HEK293 (cell line): ENCODE measurements around the gene GMPR2.

ENCODE experiments used
- CTCF ChIA-PET: fragments of 350-600 bp; formaldehyde crosslinking; extraction: SDS; loops from one replicate; lab custom pipeline; 2021; ENCODE audit warnings: antibody characterized with exemption; lab: Yijun Ruan, JAX
- POLR2A ChIA-PET: fragments of 300-600 bp; formaldehyde crosslinking; extraction: SDS; loops from one replicate; lab custom pipeline; 2020; ENCODE audit warnings: antibody characterized with exemption, inconsistent platforms; lab: Yijun Ruan, JAX
- H3K27ac ChIP-seq: fragments of 200-500 bp; sonication (Bioruptor generic); 2 replicates; pipeline ENCODE4 v1.5.1; 2014; ENCODE audit warnings: low read depth, low read length, control low read depth, inconsistent platforms; ENCODE audit errors: extremely low read depth
- H3K36me3 ChIP-seq, 2 experiments: fragments of 200-500 bp in 1 of 2; sonication (Bioruptor generic) in 1 of 2; 1 replicate in 1 of 2; 2 replicates in 1 of 2; pipeline ENCODE4 v1.5.1; 2014 to 2017; ENCODE audit warnings: inconsistent platforms in 2 of 2, low read length in 2 of 2; ENCODE audit not compliant: control insufficient read depth in 2 of 2, insufficient read depth in 1 of 2
- H3K4me1 ChIP-seq: fragments of 200-500 bp; sonication (Bioruptor generic); 2 replicates; pipeline ENCODE4 v1.5.1; 2014; ENCODE audit warnings: mild to moderate bottlenecking, low read length, inconsistent platforms; ENCODE audit not compliant: control insufficient read depth, insufficient read depth
- H3K4me3 ChIP-seq: 2 replicates; pipeline ENCODE4 v1.5.1; 2011; ENCODE audit warnings: low read depth, mild to moderate bottlenecking, control low read depth, low read length, moderate library complexity
- H3K9me3 ChIP-seq: fragments of 200-500 bp; sonication (Bioruptor generic); 2 replicates; pipeline ENCODE4 v1.5.1; 2014; ENCODE audit warnings: low read depth, low read length, inconsistent platforms; ENCODE audit not compliant: control insufficient read depth, insufficient read depth
- BCL11A ChIP-seq: fragments of 450-650 bp; formaldehyde crosslinking; IDR thresholded peaks from 2 replicates; pipeline ENCODE4 v1.5.1; 2016; ENCODE audit warnings: low read depth, missing biosample characterization, missing genetic modification characterization
- SALL2 ChIP-seq: fragments of 450-650 bp; formaldehyde crosslinking; IDR thresholded peaks from 2 replicates; pipeline ENCODE4 v1.5.0; 2017; ENCODE audit warnings: missing biosample characterization, mild to moderate bottlenecking, missing genetic modification characterization, borderline replicate concordance
- SCRT1 ChIP-seq: fragments of 450-650 bp; formaldehyde crosslinking; IDR thresholded peaks from 2 replicates; pipeline ENCODE4 v1.5.1; 2016; ENCODE audit warnings: missing biosample characterization, missing genetic modification characterization, borderline replicate concordance
- SP2 ChIP-seq: fragments of 450-650 bp; formaldehyde crosslinking; IDR thresholded peaks from 2 replicates; pipeline ENCODE4 v1.5.1; 2016; ENCODE audit warnings: missing biosample characterization, missing genetic modification characterization
- ZBTB20 ChIP-seq: fragments of 450-650 bp; formaldehyde crosslinking; IDR thresholded peaks from 2 replicates; pipeline ENCODE4 v1.5.1; 2016; ENCODE audit warnings: missing biosample characterization, missing genetic modification characterization
- ZNF132 ChIP-seq: fragments of 450-650 bp; formaldehyde crosslinking; IDR thresholded peaks from 2 replicates; pipeline ENCODE4 v1.5.1; 2017; ENCODE audit warnings: missing biosample characterization, missing genetic modification characterization, borderline replicate concordance
- ZNF24 ChIP-seq: fragments of 450-650 bp; formaldehyde crosslinking; IDR thresholded peaks from 2 replicates; pipeline ENCODE4 v1.5.1; 2016; ENCODE audit warnings: missing biosample characterization, missing genetic modification characterization
- ZNF518A ChIP-seq: fragments of 450-650 bp; formaldehyde crosslinking; conservative IDR thresholded peaks from 2 replicates; pipeline ENCODE4 v1.5.1; 2016; ENCODE audit warnings: low read depth, missing biosample characterization, missing genetic modification characterization
- ZNF529 ChIP-seq: fragments of 450-650 bp; formaldehyde crosslinking; IDR thresholded peaks from 2 replicates; pipeline ENCODE4 v1.5.1; 2017; ENCODE audit warnings: missing genetic modification characterization, missing biosample characterization; ENCODE audit not compliant: insufficient replicate concordance
- ZNF692 ChIP-seq: fragments of 450-650 bp; formaldehyde crosslinking; IDR thresholded peaks from 2 replicates; pipeline ENCODE4 v1.5.1; 2016; ENCODE audit warnings: missing biosample characterization, missing genetic modification characterization
- ZNF704 ChIP-seq: fragments of 450-650 bp; formaldehyde crosslinking; IDR thresholded peaks from 2 replicates; pipeline ENCODE4 v1.5.1; 2016; ENCODE audit warnings: missing biosample characterization, missing genetic modification characterization
- ZNF785 ChIP-seq: fragments of 450-650 bp; formaldehyde crosslinking; IDR thresholded peaks from 2 replicates; pipeline ENCODE4 v1.5.1; 2016; ENCODE audit warnings: missing biosample characterization, missing genetic modification characterization
- ZNF843 ChIP-seq: fragments of 450-650 bp; formaldehyde crosslinking; IDR thresholded peaks from 2 replicates; pipeline ENCODE4 v1.5.1; 2016; ENCODE audit warnings: missing biosample characterization, missing genetic modification characterization
- TF ChIP-seq, protein P1 (sequence below): fragments of 450-650 bp; formaldehyde crosslinking; IDR thresholded peaks from 2 replicates; pipeline ENCODE4 v1.5.1; 2016; ENCODE audit warnings: missing biosample characterization, missing genetic modification characterization, borderline replicate concordance

GMPR2 gene

DNA sequence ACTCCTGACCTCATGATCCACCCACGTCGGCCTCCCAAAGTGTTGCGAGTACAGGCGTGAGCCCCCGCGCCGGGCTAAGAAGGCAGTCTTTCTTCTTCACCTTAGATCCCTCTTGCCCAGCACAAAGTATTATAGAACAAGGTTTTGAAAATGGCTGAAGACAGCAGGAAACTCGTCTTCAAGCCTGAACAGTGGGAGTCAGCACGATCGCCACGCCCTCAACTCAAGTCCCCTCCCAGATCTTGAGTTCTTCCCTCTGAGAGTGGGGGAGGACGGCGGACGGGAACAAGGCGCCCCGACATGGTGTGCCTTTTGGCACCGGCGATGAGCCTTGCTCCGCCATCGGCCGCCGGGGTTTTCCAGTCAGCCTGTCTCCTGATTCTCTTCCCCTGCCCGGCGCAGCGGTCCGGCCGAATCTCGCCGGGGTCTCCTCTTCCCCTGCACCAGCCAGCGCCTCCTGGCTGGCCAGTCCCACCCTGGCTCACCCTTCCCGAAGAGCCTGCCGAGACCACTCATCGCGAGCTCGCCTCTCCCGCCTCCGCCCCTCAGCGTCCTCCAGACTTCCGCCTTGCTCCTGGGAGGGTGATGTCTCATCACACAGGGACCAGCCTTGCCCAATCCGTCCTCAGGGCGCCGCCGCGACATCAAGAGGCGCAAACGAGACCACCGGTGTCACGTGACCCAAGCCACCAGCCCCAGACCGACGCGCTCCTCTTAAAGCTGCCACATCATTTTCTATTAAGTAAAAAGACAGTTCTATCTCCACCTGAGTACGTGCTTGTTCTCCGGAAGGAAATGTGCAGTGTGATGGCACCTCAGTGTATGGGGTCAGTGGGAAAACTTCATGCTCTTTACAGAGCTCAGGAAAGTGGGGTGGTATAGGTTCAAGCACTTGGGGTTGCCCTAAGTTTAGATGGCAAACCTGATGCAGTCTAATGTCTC lies 19.5 kb upstream of the GMPR2 start, which contains the start of gene CHMP4A (continued):
- TF ChIP-seq SCRT1 (tag by site-specific recombination) (no peak), ZNF132 (tag by site-specific recombination) (no peak), ZNF785 (tag by site-specific recombination) (0 out of 2 replicates have a peak, but pooled peaks have one; percentile 31), SP2 (tag by site-specific recombination) (peak; percentile 93)
- TF ChIP-seq, all 188 proteins: peak for 65

DNA sequence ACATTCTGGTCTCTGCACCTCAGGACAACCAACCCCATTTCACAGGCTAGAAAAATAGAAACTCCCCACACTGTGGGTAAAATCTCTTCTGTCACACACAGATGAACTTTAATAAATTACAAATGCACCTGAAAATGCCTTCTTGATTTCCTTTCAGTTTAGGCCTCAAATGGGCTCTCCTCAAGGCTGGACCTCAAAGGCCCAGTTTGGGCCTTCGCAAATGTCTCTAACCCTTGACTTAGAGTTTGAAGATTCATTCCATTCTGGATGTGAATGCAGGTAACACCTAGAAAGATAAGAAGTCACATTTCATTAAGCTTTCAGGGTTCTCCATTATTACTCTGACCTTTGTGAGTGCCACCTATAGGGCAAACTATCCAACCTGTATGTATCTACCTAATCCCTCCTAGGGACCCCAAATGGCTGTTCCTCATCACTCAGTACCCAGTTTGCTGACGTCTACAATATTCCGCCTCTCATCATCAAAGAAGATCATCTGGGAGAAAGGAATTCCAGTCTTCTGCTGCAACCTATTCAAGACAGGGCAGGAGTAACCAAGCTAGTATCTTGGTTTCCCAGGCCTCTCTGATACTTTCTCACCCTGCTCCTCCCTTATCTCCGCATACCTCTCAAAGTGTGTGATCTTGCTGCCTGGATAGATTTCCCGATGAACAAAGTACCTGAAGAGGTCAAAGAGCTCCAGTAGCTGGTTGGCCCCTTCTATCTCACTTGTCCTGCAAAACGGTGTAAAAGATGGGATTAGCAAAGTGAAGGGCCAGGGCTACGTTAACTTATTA lies 18.7 kb upstream of the GMPR2 start:
- TF ChIP-seq ZNF692 (tag by site-specific recombination) (no peak), ZNF843 (tag by site-specific recombination) (no peak), ZNF24 (tag by site-specific recombination) (no peak), ZNF518A (tag by site-specific recombination) (no peak), ZBTB20 (tag by site-specific recombination) (no peak), ZNF529 (tag by site-specific recombination) (no peak), SALL2 (no peak), BCL11A (tag by site-specific recombination) (no peak), ZNF704 (no peak)
- TF ChIP-seq, protein P1, sequence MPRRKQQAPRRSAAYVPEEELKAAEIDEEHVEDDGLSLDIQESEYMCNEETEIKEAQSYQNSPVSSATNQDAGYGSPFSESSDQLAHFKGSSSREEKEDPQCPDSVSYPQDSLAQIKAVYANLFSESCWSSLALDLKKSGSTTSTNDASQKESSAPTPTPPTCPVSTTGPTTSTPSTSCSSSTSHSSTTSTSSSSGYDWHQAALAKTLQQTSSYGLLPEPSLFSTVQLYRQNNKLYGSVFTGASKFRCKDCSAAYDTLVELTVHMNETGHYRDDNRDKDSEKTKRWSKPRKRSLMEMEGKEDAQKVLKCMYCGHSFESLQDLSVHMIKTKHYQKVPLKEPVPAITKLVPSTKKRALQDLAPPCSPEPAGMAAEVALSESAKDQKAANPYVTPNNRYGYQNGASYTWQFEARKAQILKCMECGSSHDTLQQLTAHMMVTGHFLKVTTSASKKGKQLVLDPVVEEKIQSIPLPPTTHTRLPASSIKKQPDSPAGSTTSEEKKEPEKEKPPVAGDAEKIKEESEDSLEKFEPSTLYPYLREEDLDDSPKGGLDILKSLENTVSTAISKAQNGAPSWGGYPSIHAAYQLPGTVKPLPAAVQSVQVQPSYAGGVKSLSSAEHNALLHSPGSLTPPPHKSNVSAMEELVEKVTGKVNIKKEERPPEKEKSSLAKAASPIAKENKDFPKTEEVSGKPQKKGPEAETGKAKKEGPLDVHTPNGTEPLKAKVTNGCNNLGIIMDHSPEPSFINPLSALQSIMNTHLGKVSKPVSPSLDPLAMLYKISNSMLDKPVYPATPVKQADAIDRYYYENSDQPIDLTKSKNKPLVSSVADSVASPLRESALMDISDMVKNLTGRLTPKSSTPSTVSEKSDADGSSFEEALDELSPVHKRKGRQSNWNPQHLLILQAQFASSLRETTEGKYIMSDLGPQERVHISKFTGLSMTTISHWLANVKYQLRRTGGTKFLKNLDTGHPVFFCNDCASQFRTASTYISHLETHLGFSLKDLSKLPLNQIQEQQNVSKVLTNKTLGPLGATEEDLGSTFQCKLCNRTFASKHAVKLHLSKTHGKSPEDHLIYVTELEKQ (tag by site-specific recombination) = no peak
- TF ChIP-seq, all 188 proteins: peak for 0
- peak overlapping the region; percentile 26; the same call in 1 of the 2 replicates for H3K4me3 ChIP-seq
- H3K27ac ChIP-seq = peak overlapping the region; percentile 94
- ChIA-PET POLR2A (interaction anchor here (0.8 to 4.3 kb wide), 17 partner anchors 9 to 99 kb away, joined by 3 to 43 read pairs (median 5); partner anchors contain the start of genes DCAF11, EMC9, IPO4 and IRF9), CTCF (interaction anchor here (0.6 to 1.6 kb wide), 9 partner anchors 9 to 913 kb away, joined by 3 to 4 read pairs (median 3); no protein-coding TSS in a partner anchor)
- H3K4me1 ChIP-seq = no peaks in the 10 kb centered on the region
- H3K9me3 ChIP-seq = no peaks in the 10 kb centered on the region
- peaks cover 13 to 50% of the 10 kb centered on the region in 2 experiments for H3K36me3 ChIP-seq
